ENCODE measurements around the gene RHOV. TPM values are rescaled to one million over a fixed set of nuclear protein-coding genes. Genes with fewer than 3 reads are reported as not detected.

RHOV gene
- total RNA-seq, 1 experiment from 2014 or later, result 6.0 TPM

DNA sequence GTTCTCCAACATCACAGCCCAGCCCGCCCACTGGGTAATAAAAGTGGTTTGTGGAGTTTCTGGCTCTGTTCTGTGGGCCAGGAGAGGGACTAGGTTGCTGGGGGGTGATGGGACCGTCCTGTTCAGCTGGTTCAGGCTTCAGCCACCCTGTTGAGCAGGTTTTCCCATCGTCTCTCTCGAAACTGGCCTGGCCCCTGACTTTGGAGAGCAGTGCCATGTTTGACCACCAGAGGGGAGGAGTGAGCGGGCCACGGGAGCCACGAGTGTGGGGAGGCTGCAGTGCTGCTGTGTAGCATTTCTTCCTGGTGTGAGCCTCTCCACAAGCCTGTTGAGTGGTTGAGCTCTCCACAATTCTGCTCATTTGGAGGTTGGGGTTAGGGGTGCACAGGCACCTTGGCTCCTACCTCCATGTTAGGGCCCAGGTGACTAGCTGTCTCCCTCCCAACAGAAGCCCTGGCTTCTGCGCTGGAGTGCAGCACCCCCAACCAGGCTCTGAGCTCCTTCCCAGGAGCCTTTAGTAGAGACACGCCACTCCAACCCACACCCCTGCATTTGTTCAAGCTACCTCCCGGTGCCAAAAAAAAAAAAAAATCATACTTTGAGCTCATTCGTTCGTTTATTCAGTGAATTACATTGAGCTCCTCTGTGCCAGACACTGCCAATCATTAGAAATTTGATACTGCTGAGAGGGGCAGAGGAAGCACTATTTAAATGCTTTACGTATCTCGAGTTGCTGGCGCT, 16.3 kb downstream of the RHOV start:
- H3K4me2 ChIP-seq (ENCODE audit: low read length), result peak overlapping the region; percentile 15; the same call in 1 of the 2 replicates
- H2AFZ ChIP-seq (ENCODE audit: low read depth, low read length, poor library complexity, severe bottlenecking), result no peak overlapping the region
- no TSS peak for BruUV-seq (replicated peaks)

More for the DNA sequence above, 16.3 kb downstream of the RHOV start:
- Histone ChIP-seq H3K9me2 (ENCODE audit: insufficient read depth) (no peaks in the 10 kb centered on the region), H3K4me1 (ENCODE audit: control insufficient read depth in 1 of 2, insufficient read depth in 2 of 2, low read length in 2 of 2) (peaks cover 16 to 26% of the 10 kb centered on the region in 2 experiments), H3K27me3 (ENCODE audit: insufficient read depth, low read length) (no peaks in the 10 kb centered on the region), H3K36me3 (ENCODE audit: control insufficient read depth in 1 of 2, insufficient read depth in 2 of 2, low read length in 2 of 2) (peaks cover 16 to 21% of the 10 kb centered on the region in 2 experiments; a peak in 3 of 4 replicates), H3K27ac (ENCODE audit: low read depth, low read length) (peak overlapping the region; percentile 52), H3K4me3 (replicated peaks in 1 of 2; ENCODE audit: low read depth in 1 of 2, low read length in 2 of 2) (no peak overlapping the region), H4K20me1 (ENCODE audit: insufficient read depth) (no peaks in the 10 kb centered on the region), H3K79me2 (ENCODE audit: insufficient read depth, low read length) (no peaks in the 10 kb centered on the region; the same call in 1 of the 2 replicates), H3K9ac (ENCODE audit: low read length) (peak overlapping the region; percentile 22; the same call in 1 of the 2 replicates), H3K9me3 (ENCODE audit: control insufficient read depth in 1 of 2, insufficient read depth in 1 of 2, low read depth in 1 of 2, low read length in 2 of 2) (no peaks in the 10 kb centered on the region)
- POLR2A ChIA-PET, result interaction anchor here (0.7 to 3.6 kb wide), 9 partner anchors 11 to 388 kb away, joined by 3 to 34 read pairs (median 13); partner anchors contain the start of genes RHOV and VPS18
- intact Hi-C loops (cut with micrococcal nuclease), result loop anchor here (1.0 kb wide), 1 partner anchor 37 kb away; the partner anchor contains the start of gene VPS18
- RAD21 ChIA-PET (ENCODE audit: low non-redundant PET in 1 of 2, low total read pairs in 2 of 2, uncharacterized antibody in 2 of 2, unreplicated experiment in 2 of 2), result interaction anchor here (0.8 to 4.0 kb wide), 8 partner anchors 15 to 73 kb away, joined by 3 to 29 read pairs (median 10); partner anchors contain the start of genes VPS18 (in 2 of the 2), RHOV (in 1 of the 2) and ZFYVE19 (in 1 of the 2)
- DNase-seq (ENCODE audit: low read depth, low spot score) (no peak), ATAC-seq (peak; percentile 85)
- CTCF ChIA-PET, result interaction anchor here (0.7 to 6.2 kb wide), 21 partner anchors 8 to 518 kb away, joined by 3 to 166 read pairs (median 7); partner anchors contain the start of genes DNAJC17, RHOV, SPINT1 and VPS18
- TF ChIP-seq, protein P1, sequence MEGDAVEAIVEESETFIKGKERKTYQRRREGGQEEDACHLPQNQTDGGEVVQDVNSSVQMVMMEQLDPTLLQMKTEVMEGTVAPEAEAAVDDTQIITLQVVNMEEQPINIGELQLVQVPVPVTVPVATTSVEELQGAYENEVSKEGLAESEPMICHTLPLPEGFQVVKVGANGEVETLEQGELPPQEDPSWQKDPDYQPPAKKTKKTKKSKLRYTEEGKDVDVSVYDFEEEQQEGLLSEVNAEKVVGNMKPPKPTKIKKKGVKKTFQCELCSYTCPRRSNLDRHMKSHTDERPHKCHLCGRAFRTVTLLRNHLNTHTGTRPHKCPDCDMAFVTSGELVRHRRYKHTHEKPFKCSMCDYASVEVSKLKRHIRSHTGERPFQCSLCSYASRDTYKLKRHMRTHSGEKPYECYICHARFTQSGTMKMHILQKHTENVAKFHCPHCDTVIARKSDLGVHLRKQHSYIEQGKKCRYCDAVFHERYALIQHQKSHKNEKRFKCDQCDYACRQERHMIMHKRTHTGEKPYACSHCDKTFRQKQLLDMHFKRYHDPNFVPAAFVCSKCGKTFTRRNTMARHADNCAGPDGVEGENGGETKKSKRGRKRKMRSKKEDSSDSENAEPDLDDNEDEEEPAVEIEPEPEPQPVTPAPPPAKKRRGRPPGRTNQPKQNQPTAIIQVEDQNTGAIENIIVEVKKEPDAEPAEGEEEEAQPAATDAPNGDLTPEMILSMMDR (IDR thresholded peaks at IDR 0.05 in 2 of 3, conservative IDR thresholded peaks at IDR 0.05 in 1 of 3; ENCODE audit: borderline replicate concordance in 1 of 3, insufficient read depth in 1 of 3, low read depth in 2 of 3, low read length in 2 of 3), result peak; percentile 79 to 99 (median 94)
- TF ChIP-seq YY1 (IDR thresholded peaks at IDR 0.05; ENCODE audit: extremely low read depth, insufficient replicate concordance, low read depth, low read length) (peak; percentile 34), POLR2AphosphoS5 (IDR thresholded peaks at IDR 0.05; ENCODE audit: low read depth, low read length) (0 out of 2 replicates have a peak, but pooled peaks have one; percentile 37), SP1 (IDR thresholded peaks at IDR 0.05; ENCODE audit: low read depth) (no peak), EZH2 (IDR thresholded peaks at IDR 0.05) (no peak), RAD21 (IDR thresholded peaks at IDR 0.05; ENCODE audit: low read depth) (peak; percentile 81), EGR1 (IDR thresholded peaks at IDR 0.05; ENCODE audit: low read depth) (no peak)
- TF ChIP-seq, protein P2, sequence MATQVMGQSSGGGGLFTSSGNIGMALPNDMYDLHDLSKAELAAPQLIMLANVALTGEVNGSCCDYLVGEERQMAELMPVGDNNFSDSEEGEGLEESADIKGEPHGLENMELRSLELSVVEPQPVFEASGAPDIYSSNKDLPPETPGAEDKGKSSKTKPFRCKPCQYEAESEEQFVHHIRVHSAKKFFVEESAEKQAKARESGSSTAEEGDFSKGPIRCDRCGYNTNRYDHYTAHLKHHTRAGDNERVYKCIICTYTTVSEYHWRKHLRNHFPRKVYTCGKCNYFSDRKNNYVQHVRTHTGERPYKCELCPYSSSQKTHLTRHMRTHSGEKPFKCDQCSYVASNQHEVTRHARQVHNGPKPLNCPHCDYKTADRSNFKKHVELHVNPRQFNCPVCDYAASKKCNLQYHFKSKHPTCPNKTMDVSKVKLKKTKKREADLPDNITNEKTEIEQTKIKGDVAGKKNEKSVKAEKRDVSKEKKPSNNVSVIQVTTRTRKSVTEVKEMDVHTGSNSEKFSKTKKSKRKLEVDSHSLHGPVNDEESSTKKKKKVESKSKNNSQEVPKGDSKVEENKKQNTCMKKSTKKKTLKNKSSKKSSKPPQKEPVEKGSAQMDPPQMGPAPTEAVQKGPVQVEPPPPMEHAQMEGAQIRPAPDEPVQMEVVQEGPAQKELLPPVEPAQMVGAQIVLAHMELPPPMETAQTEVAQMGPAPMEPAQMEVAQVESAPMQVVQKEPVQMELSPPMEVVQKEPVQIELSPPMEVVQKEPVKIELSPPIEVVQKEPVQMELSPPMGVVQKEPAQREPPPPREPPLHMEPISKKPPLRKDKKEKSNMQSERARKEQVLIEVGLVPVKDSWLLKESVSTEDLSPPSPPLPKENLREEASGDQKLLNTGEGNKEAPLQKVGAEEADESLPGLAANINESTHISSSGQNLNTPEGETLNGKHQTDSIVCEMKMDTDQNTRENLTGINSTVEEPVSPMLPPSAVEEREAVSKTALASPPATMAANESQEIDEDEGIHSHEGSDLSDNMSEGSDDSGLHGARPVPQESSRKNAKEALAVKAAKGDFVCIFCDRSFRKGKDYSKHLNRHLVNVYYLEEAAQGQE (IDR thresholded peaks at IDR 0.05; ENCODE audit: low read depth), result no peak
